H1 (cell line): ENCODE results near the gene ATP1A1. TPM values are rescaled to one million over a fixed set of nuclear protein-coding genes. Genes with fewer than 3 reads are reported as not detected.

ENCODE experiments used
- CTCF ChIA-PET: fragments of 300-600 bp; sonication (Branson Sonifier 250); formaldehyde crosslinking; loops from one replicate; lab custom pipeline; 2021; ENCODE audit not compliant: partially characterized antibody; lab: Charles Lee
- POLR2A ChIA-PET: fragments of 300-600 bp; sonication (Branson Sonifier 250); formaldehyde crosslinking; loops from one replicate; lab custom pipeline; 2021; ENCODE audit warnings: inconsistent platforms; ENCODE audit not compliant: partially characterized antibody; lab: Charles Lee
- DNase-seq, 2 experiments: peaks; one replicate each; pipeline versions ENCODE4 v3.0.0 to v3.0.0-alpha.2; 2010 to 2022; ENCODE audit warnings: low spot score in 2 of 2, low read depth in 1 of 2, mixed read lengths in 1 of 2
- FAIRE-seq: peaks from 2 replicates; lab custom pipeline; 2011; peaks lifted over from hg19 to GRCh38; lab: Jason Lieb, UNC
- H2AFZ ChIP-seq: 2 replicates; pipeline ENCODE4 v1.8.1; 2012; ENCODE audit warnings: low read length, inconsistent platforms
- H2AK5ac ChIP-seq: 2 replicates; pipeline ENCODE4 v1.6.1; 2013; ENCODE audit warnings: low read depth, low read length
- H2BK120ac ChIP-seq: replicated peaks from 2 replicates; pipeline ENCODE3; 2013; ENCODE audit warnings: low read depth, low read length, inconsistent platforms
- H2BK12ac ChIP-seq: 2 replicates; pipeline ENCODE4 v1.6.1; 2013; ENCODE audit warnings: low read depth, low read length
- H2BK15ac ChIP-seq: 2 replicates; pipeline ENCODE4 v1.6.1; 2013; ENCODE audit warnings: low read length
- H2BK20ac ChIP-seq: 2 replicates; pipeline ENCODE4 v1.6.1; 2013; ENCODE audit warnings: low read length
- H2BK5ac ChIP-seq: 2 replicates; pipeline ENCODE4 v1.6.1; 2013; ENCODE audit warnings: low read depth, low read length
- H3K14ac ChIP-seq: 2 replicates; pipeline ENCODE4 v1.6.1; 2013; ENCODE audit warnings: inconsistent platforms; ENCODE audit not compliant: insufficient read length
- H3K18ac ChIP-seq: 2 replicates; pipeline ENCODE4 v1.6.1; 2013; ENCODE audit warnings: low read length; ENCODE audit errors: extremely low read depth
- H3K23ac ChIP-seq: 2 replicates; pipeline ENCODE4 v1.6.1; 2013; ENCODE audit warnings: inconsistent platforms; ENCODE audit not compliant: insufficient read length
- H3K23me2 ChIP-seq: 2 replicates; pipeline ENCODE4 v1.6.1; 2013; ENCODE audit warnings: low read depth, low read length
- H3K27ac ChIP-seq: 2 replicates; pipeline ENCODE4 v1.6.1; 2011; ENCODE audit warnings: low read depth, low read length, inconsistent platforms
- H3K27me3 ChIP-seq, 4 experiments: replicated peaks in 1 of 4; 1 replicate in 1 of 4; 2 replicates in 3 of 4; pipeline versions ENCODE4 v1.6.1 to v1.8.1; 2011 to 2013; ENCODE audit warnings: low read length in 3 of 4, mild to moderate bottlenecking in 3 of 4, inconsistent platforms in 2 of 4, mixed read lengths in 2 of 4, moderate library complexity in 1 of 4; ENCODE audit not compliant: control insufficient read depth in 3 of 4, insufficient read depth in 3 of 4; ENCODE audit errors: extremely low read depth in 1 of 4
- H3K36me3 ChIP-seq, 4 experiments: 2 replicates each; pipeline versions ENCODE4 v1.6.1 to v1.8.1; 2011 to 2013; ENCODE audit warnings: mild to moderate bottlenecking in 4 of 4, low read length in 3 of 4, moderate library complexity in 2 of 4, control low read depth in 1 of 4, inconsistent platforms in 1 of 4; ENCODE audit not compliant: insufficient read depth in 4 of 4, control insufficient read depth in 2 of 4
- H3K4ac ChIP-seq: replicated peaks from 2 replicates; pipeline ENCODE3; 2013; ENCODE audit warnings: low read length, low read depth, mixed read lengths, inconsistent platforms; ENCODE audit not compliant: insufficient read length
- H3K4me1 ChIP-seq, 4 experiments: replicated peaks in 1 of 4; 1 replicate in 1 of 4; 2 replicates in 3 of 4; pipeline versions ENCODE4 v1.6.1 to v1.8.1; 2011 to 2013; ENCODE audit warnings: low read length in 3 of 4, inconsistent platforms in 2 of 4, mixed read lengths in 1 of 4; ENCODE audit not compliant: insufficient read depth in 4 of 4, control insufficient read depth in 3 of 4
- H3K4me2 ChIP-seq, 2 experiments: 2 replicates each; pipeline versions ENCODE4 v1.6.1 to v1.8.1; 2011 to 2013; ENCODE audit warnings: low read depth in 2 of 2, low read length in 2 of 2, control low read depth in 1 of 2, inconsistent platforms in 1 of 2, mild to moderate bottlenecking in 1 of 2; ENCODE audit not compliant: insufficient read depth in 1 of 2
- H3K4me3 ChIP-seq, 4 experiments: fragments of 200-600, 300-600 bp in 1 of 4; sonication (generic), shearing (Covaris generic), sonication (Bioruptor Twin) in 1 of 4; 2 replicates each; pipeline versions ENCODE4 v1.5.1 to v1.8.1; 2011 to 2016; ENCODE audit warnings: low read length in 4 of 4, low read depth in 3 of 4, control low read depth in 2 of 4, inconsistent platforms in 2 of 4, mild to moderate bottlenecking in 2 of 4, mixed read lengths in 1 of 4, moderate library complexity in 1 of 4; ENCODE audit not compliant: insufficient read depth in 2 of 4; ENCODE audit errors: extremely low read depth in 1 of 4
- H3K56ac ChIP-seq: replicated peaks from 2 replicates; pipeline ENCODE3; 2013; ENCODE audit warnings: low read depth, mild to moderate bottlenecking, mixed read lengths, low read length, inconsistent platforms; ENCODE audit not compliant: insufficient read length
- H3K79me1 ChIP-seq: 2 replicates; pipeline ENCODE4 v1.6.1; 2013; ENCODE audit warnings: low read depth, low read length, control low read depth
- H3K79me2 ChIP-seq, 2 experiments: 2 replicates each; pipeline versions ENCODE4 v1.6.1 to v1.8.1; 2012 to 2013; ENCODE audit warnings: low read length in 2 of 2, mild to moderate bottlenecking in 2 of 2, inconsistent platforms in 1 of 2; ENCODE audit not compliant: insufficient read depth in 2 of 2, control insufficient read depth in 1 of 2
- H3K9ac ChIP-seq, 4 experiments: replicated peaks in 1 of 4; 1 replicate in 1 of 4; 2 replicates in 3 of 4; pipeline versions ENCODE4 v1.6.1 to v1.8.1; 2011 to 2013; ENCODE audit warnings: low read depth in 3 of 4, low read length in 3 of 4, control low read depth in 2 of 4, mild to moderate bottlenecking in 2 of 4, moderate library complexity in 2 of 4, inconsistent platforms in 1 of 4; ENCODE audit errors: extremely low read depth in 1 of 4
- H3K9me3 ChIP-seq, 2 experiments: 2 replicates each; pipeline versions ENCODE4 v1.6.1 to v1.8.1; 2012 to 2013; ENCODE audit warnings: mild to moderate bottlenecking in 2 of 2, moderate library complexity in 2 of 2, control low read depth in 1 of 2, inconsistent platforms in 1 of 2, low read depth in 1 of 2, low read length in 1 of 2, mixed read lengths in 1 of 2; ENCODE audit not compliant: insufficient read depth in 2 of 2
- H4K20me1 ChIP-seq, 2 experiments: replicated peaks in 1 of 2; 2 replicates each; pipeline versions ENCODE3 to v1.8.1; 2011 to 2013; ENCODE audit warnings: inconsistent platforms in 2 of 2, low read length in 2 of 2, mild to moderate bottlenecking in 1 of 2; ENCODE audit not compliant: insufficient read depth in 2 of 2, control insufficient read depth in 1 of 2
- H4K5ac ChIP-seq: 2 replicates; pipeline ENCODE4 v1.6.1; 2013; ENCODE audit warnings: low read length, low read depth, mixed read lengths, inconsistent platforms; ENCODE audit not compliant: insufficient read length
- H4K8ac ChIP-seq: 2 replicates; pipeline ENCODE4 v1.8.0; 2013; ENCODE audit warnings: mild to moderate bottlenecking, moderate library complexity, low read length, inconsistent platforms; ENCODE audit not compliant: insufficient read depth; ENCODE audit errors: extremely low read depth
- H4K91ac ChIP-seq: replicated peaks from 2 replicates; pipeline ENCODE3; 2013; ENCODE audit warnings: low read length, mixed read lengths, inconsistent platforms; ENCODE audit not compliant: insufficient read length
- ASH2L ChIP-seq: fragments of 200-600, 300-600 bp; sonication (generic); IDR thresholded peaks from one replicate; pipeline ENCODE4 v1.7.1; 2017; ENCODE audit warnings: low read length
- CEBPB ChIP-seq: IDR thresholded peaks from 2 replicates; pipeline ENCODE4 v1.6.1; 2012; ENCODE audit warnings: low read depth, low read length
- CREB1 ChIP-seq: IDR thresholded peaks from 2 replicates; pipeline ENCODE4 v1.6.1; 2012; ENCODE audit warnings: inconsistent platforms
- CTBP2 ChIP-seq: IDR thresholded peaks from 2 replicates; pipeline ENCODE4 v1.7.0; 2011; ENCODE audit warnings: borderline replicate concordance, mild to moderate bottlenecking, moderate library complexity, mixed read lengths, low read length; ENCODE audit not compliant: insufficient read depth, insufficient read length
- GABPA ChIP-seq: IDR thresholded peaks from 2 replicates; pipeline ENCODE4 v1.6.1; 2011; ENCODE audit warnings: mild to moderate bottlenecking, low read length, moderate library complexity, borderline replicate concordance; ENCODE audit not compliant: insufficient read depth
- KDM5A ChIP-seq: fragments of 200-600 bp; IDR thresholded peaks from 2 replicates; pipeline ENCODE4 v1.7.1; 2012; ENCODE audit warnings: mild to moderate bottlenecking, low read length, inconsistent platforms, mixed read lengths
- MAX ChIP-seq: IDR thresholded peaks from 2 replicates; pipeline ENCODE4 v1.6.1; 2012; ENCODE audit warnings: inconsistent platforms
- RBBP5 ChIP-seq: IDR thresholded peaks from 2 replicates; pipeline ENCODE4 v1.7.1; 2012; ENCODE audit warnings: low read depth, mild to moderate bottlenecking, inconsistent platforms, low read length, moderate library complexity, borderline replicate concordance
- RFX5 ChIP-seq: IDR thresholded peaks from 2 replicates; pipeline ENCODE4 v1.6.1; 2011; ENCODE audit warnings: low read depth, low read length, improper control_type of control experiment, borderline replicate concordance
- SIN3A ChIP-seq, 2 experiments: IDR thresholded peaks in 1 of 2; conservative IDR thresholded peaks in 1 of 2; 2 replicates each; pipeline ENCODE4 v1.6.1; 2011 to 2012; ENCODE audit warnings: low read length in 2 of 2, improper control_type of control experiment in 1 of 2, low read depth in 1 of 2, mild to moderate bottlenecking in 1 of 2
- SP2 ChIP-seq: IDR thresholded peaks from 2 replicates; pipeline ENCODE4 v1.6.1; 2012; ENCODE audit warnings: mild to moderate bottlenecking, low read length, inconsistent platforms
- SUZ12 ChIP-seq: fragments of 200-600 bp; sonication (generic); IDR thresholded peaks from 2 replicates; pipeline ENCODE4 v1.6.1; 2012; ENCODE audit warnings: mild to moderate bottlenecking, inconsistent platforms, low read length, moderate library complexity, mixed read lengths
- ZNF274 ChIP-seq: IDR thresholded peaks from 2 replicates; pipeline ENCODE4 v1.7.0; 2012; ENCODE audit warnings: low read length, borderline replicate concordance; ENCODE audit errors: extremely low read depth
- WGBS, 2 experiments: shearing (Covaris generic) in 1 of 2; methylation state at CpG; one replicate each; pipeline versions ENCODE4 v1.1.6 to v1.1.7; 2013 to 2015; ENCODE audit warnings: low lambda C conversion rate in 2 of 2, mixed read lengths in 2 of 2, inconsistent platforms in 1 of 2, low coverage in 1 of 2, missing lambda C conversion rate in 1 of 2; ENCODE audit not compliant: insufficient replicate concordance in 2 of 2, insufficient coverage in 1 of 2, insufficient read length in 1 of 2; ENCODE audit errors: extremely low coverage in 1 of 2, missing lambda C conversion rate in 1 of 2; 5-methylcytosine and 5-hydroxymethylcytosine counted together
- polyA plus RNA-seq, 7 experiments: library from polyadenylated mRNA; depleted of rRNA in 3 of 7; stranded (reverse) in 5 of 7; unstranded in 2 of 7; fragments of >200 nt in 5 of 7; fragments of 200-250 nt in 2 of 7; gene quantifications; 1 replicate in 5 of 7; 2 replicates in 1 of 7; 4 replicates in 1 of 7; pipeline versions ENCODE4 v1.2.1 to v1.2.3, GENCODE V29; 2011 to 2013; ENCODE audit warnings: missing spikeins in 2 of 7, mixed read lengths in 2 of 7
- total RNA-seq: library from RNA; stranded (reverse); fragmentation: NEBNext Ultra II Directional; extraction: Animal tissue kit (Norgen Biotek cat#: 25700); gene quantifications from 2 replicates; pipeline ENCODE4 v1.2.1, GENCODE V29; 2021
- TF ChIP-seq, protein P1 (sequence below): IDR thresholded peaks from 2 replicates; pipeline ENCODE4 v1.6.1; 2011; ENCODE audit warnings: low read length, improper control_type of control experiment

Gene ATP1A1
- total and polyA plus RNA-seq, 2 of the 8 experiments (the other 6 are each of a cell fraction or from before 2014, with no cell fraction given) = 222 to 325 TPM

DNA sequence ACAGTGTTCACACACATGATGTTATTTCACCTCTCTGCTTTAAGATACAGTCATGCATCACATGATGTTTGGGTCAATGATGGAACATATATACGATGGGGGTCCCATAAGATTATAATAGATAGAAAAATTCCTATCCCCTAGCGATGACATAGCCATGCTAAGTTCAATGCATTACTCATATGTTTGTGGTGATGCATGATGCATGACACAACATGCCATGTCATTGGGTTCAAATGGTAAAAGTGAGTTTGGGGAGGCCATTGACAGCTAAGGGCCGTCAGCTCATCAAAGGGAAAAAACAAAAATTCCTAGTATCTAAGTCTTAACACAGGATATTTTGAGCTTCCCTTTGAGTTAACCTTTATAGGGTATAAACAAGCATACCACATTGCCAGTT lies 73.6 kb downstream of the ATP1A1 start:
- Histone ChIP-seq H3K79me1 (no peaks in the 10 kb centered on the region), H3K56ac (no peak overlapping the region), H3K23ac (no peak overlapping the region), H3K27ac (no peak overlapping the region), H2BK5ac (no peak overlapping the region), H3K4ac (no peak overlapping the region), H3K36me3 (no peaks in the 10 kb centered on the region), H2BK120ac (no peak overlapping the region), H3K4me3 (no peak overlapping the region), H3K4me2 (no peak overlapping the region), H3K18ac (no peak overlapping the region), H3K4me1 (no peaks in the 10 kb centered on the region), H3K9me3 (no peaks in the 10 kb centered on the region), H3K9ac (no peak overlapping the region), H2BK12ac (no peak overlapping the region), H3K27me3 (no peaks in the 10 kb centered on the region), H2AK5ac (no peak overlapping the region), H3K79me2 (no peaks in the 10 kb centered on the region), H2BK15ac (no peak overlapping the region), H2AFZ (no peak overlapping the region), H4K20me1 (no peaks in the 10 kb centered on the region), H3K23me2 (no peaks in the 10 kb centered on the region), H4K91ac (no peak overlapping the region), H4K8ac (no peak overlapping the region), H2BK20ac (no peak overlapping the region), H3K14ac (no peak overlapping the region), H4K5ac (no peak overlapping the region)
- ChIA-PET CTCF (interaction anchor here (1.1 kb wide), 1 partner anchor 39 kb away, joined by 6 read pairs; no protein-coding TSS in a partner anchor), POLR2A (no interaction called here)
- DNase-seq (no peak), FAIRE-seq (no peak)
- 92% methylated on average over 3 of the region's 3 CpGs; no CpG with 5 or more reads in 1 of the 2 experiments for WGBS, 2 experiments
- TF ChIP-seq RBBP5 (no peak), ZNF274 (no peak), CTBP2 (no peak), SP2 (no peak), SUZ12 (no peak), MAX (no peak), GABPA (no peak), CEBPB (no peak), SIN3A (conservative IDR thresholded peaks at IDR 0.05 in 1 of 2, IDR thresholded peaks at IDR 0.05 in 1 of 2; ENCODE audit: low read depth in 1 of 2, low read length in 2 of 2) (no peak), ASH2L (no peak), CREB1 (no peak), RFX5 (no peak), KDM5A (no peak)
- TF ChIP-seq, protein P1, sequence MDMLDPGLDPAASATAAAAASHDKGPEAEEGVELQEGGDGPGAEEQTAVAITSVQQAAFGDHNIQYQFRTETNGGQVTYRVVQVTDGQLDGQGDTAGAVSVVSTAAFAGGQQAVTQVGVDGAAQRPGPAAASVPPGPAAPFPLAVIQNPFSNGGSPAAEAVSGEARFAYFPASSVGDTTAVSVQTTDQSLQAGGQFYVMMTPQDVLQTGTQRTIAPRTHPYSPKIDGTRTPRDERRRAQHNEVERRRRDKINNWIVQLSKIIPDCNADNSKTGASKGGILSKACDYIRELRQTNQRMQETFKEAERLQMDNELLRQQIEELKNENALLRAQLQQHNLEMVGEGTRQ = no peak
